NCI-H2227 (cell line): Measurements from ENCODE around the gene B3GALT5.

Experiments
- DNase-seq: peaks from one replicate; lab custom pipeline; 2025; ENCODE audit not compliant: unreplicated experiment; lab: John Stamatoyannopoulos, UW

B3GALT5 gene

GRCh38 chr21:39641827-39642450, 29.2 kb downstream of the B3GALT5 start:
- DNase-seq = no peak

GRCh38 chr21:39644062-39644560, 31.4 kb downstream of the B3GALT5 start:
- DNase-seq = no peak

GRCh38 chr21:39645331-39645730, 32.6 kb downstream of the B3GALT5 start:
- no peak for DNase-seq

- no peak for DNase-seq
Observed at GRCh38 chr21:39647476-39647875, 34.7 kb downstream of the B3GALT5 start.

GRCh38 chr21:39648879-39649278, 36.1 kb downstream of the B3GALT5 start:
- no peak for DNase-seq

- DNase-seq = no peak
Observed at GRCh38 chr21:39649526-39649925, 36.8 kb downstream of the B3GALT5 start.

GRCh38 chr21:39650306-39650705, 37.6 kb downstream of the B3GALT5 start:
- no peak for DNase-seq

GRCh38 chr21:39650801-39651200, 38.1 kb downstream of the B3GALT5 start:
- no peak for DNase-seq

GRCh38 chr21:39651206-39651605, 38.5 kb downstream of the B3GALT5 start:
- no peak for DNase-seq

GRCh38 chr21:39654951-39655350, 42.2 kb downstream of the B3GALT5 start:
- DNase-seq = no peak

- DNase-seq = no peak
Observed at GRCh38 chr21:39655589-39655988, 42.8 kb downstream of the B3GALT5 start.

GRCh38 chr21:39656209-39656608, 43.5 kb downstream of the B3GALT5 start:
- DNase-seq = no peak

GRCh38 chr21:39657091-39657689, 44.5 kb downstream of the B3GALT5 start:
- DNase-seq = no peak

GRCh38 chr21:39658066-39658465, 45.3 kb downstream of the B3GALT5 start:
- DNase-seq = no peak

GRCh38 chr21:39659070-39659815, 46.5 kb downstream of the B3GALT5 start:
- no peak for DNase-seq

GRCh38 chr21:39660191-39660980, 47.6 kb downstream of the B3GALT5 start:
- DNase-seq = no peak

- DNase-seq = no peak
Observed at GRCh38 chr21:39661121-39661520, 48.4 kb downstream of the B3GALT5 start.

GRCh38 chr21:39661740-39662139, 49.0 kb downstream of the B3GALT5 start:
- DNase-seq = no peak

GRCh38 chr21:39662411-39662953, 49.7 kb downstream of the B3GALT5 start:
- no peak for DNase-seq

- no peak for DNase-seq
Observed at GRCh38 chr21:39663066-39663465, 50.3 kb downstream of the B3GALT5 start.
